ENCODE measurements around the gene RAD51B.

- TF ChIP-seq CTCF (IDR thresholded peaks at IDR 0.05) (no peak), POLR2AphosphoS5 (IDR thresholded peaks at IDR 0.05) (no peak), POLR2A (IDR thresholded peaks at IDR 0.05) (no peak)
Measured at GRCh38 chr14:68523326-68523610, 703.7 kb downstream of the RAD51B start.
